ENCODE data around the gene PCDHGB6.
A peak's percentile ranks its signal among the peaks of the same experiment; 100 is the strongest.
"Not testable (repeated sequence)": the region's sequence is repeated elsewhere in the genome, so short reads cannot be mapped to it uniquely, and the experiment has no call there.

The PCDHGB6 gene

GRCh38 chr5:141407790-141408505 is at the start of gene PCDHGB6:
Gene PCDHGB6 (plus strand): TSS chr5:141408021. CDS start chr5:141408203, 182 bp downstream.
- DNase-seq, result peak; percentile 36

- DNase-seq, result peak; percentile 4
These were observed 47.9 kb upstream of the PCDHGB6 start, which contains the start of gene PCDHGB2 for GRCh38 chr5:141359790-141360426. Gene PCDHGB2 (plus strand): TSS chr5:141359994. CDS start chr5:141360136, 142 bp downstream.

GRCh38 chr5:141360685-141361084 is 47.1 kb upstream of the PCDHGB6 start:
- DNase-seq, result no peak

- no peak for DNase-seq
These were observed 45.1 kb upstream of the PCDHGB6 start for GRCh38 chr5:141362719-141363118.

- DNase-seq, result no peak
These were observed 43.7 kb upstream of the PCDHGB6 start, which contains the start of gene PCDHGA5 for GRCh38 chr5:141363952-141364660. Gene PCDHGA5 (plus strand): TSS chr5:141364162. CDS start chr5:141364331, 169 bp downstream.

- DNase-seq, result no peak
These were observed 41.6 kb upstream of the PCDHGB6 start for GRCh38 chr5:141366016-141366896.

- DNase-seq, result peak; percentile 41
These were observed 37.6 kb upstream of the PCDHGB6 start, which contains the start of gene PCDHGB3 for GRCh38 chr5:141369994-141370848. Gene PCDHGB3 (plus strand): TSS chr5:141370242. CDS start chr5:141370395, 153 bp downstream.

- DNase-seq, result no peak
These were observed 36.0 kb upstream of the PCDHGB6 start for GRCh38 chr5:141371572-141372475.

- DNase-seq, result no peak
These were observed 34.0 kb upstream of the PCDHGB6 start, which contains the start of gene PCDHGA6 for GRCh38 chr5:141373673-141374317. Gene PCDHGA6 (plus strand): TSS chr5:141373891. CDS start chr5:141374084, 193 bp downstream.

- no peak for DNase-seq
These were observed 33.2 kb upstream of the PCDHGB6 start for GRCh38 chr5:141374627-141375026.

GRCh38 chr5:141375444-141376155 is 32.2 kb upstream of the PCDHGB6 start:
- not testable (repeated sequence) for DNase-seq

GRCh38 chr5:141382469-141383294 is 25.1 kb upstream of the PCDHGB6 start, which contains the start of gene PCDHGA7:
Gene PCDHGA7 (plus strand): TSS chr5:141382742. CDS start chr5:141382900, 158 bp downstream.
- no peak for DNase-seq

GRCh38 chr5:141383345-141383744 is 24.5 kb upstream of the PCDHGB6 start:
- no peak for DNase-seq

- DNase-seq, result no peak
These were observed 23.2 kb upstream of the PCDHGB6 start for GRCh38 chr5:141384471-141385267.

- peak; percentile 40 for DNase-seq
These were observed 20.1 kb upstream of the PCDHGB6 start, which contains the start of gene PCDHGB4 for GRCh38 chr5:141387557-141388311. Gene PCDHGB4 (plus strand): TSS chr5:141387698. CDS start chr5:141387885, 187 bp downstream.

GRCh38 chr5:141388661-141389060 is 19.2 kb upstream of the PCDHGB6 start:
- no peak for DNase-seq
